ENCODE data around the gene TBC1D22A. TPM values are rescaled to one million over a fixed set of nuclear protein-coding genes. Genes with fewer than 3 reads are reported as not detected.

TBC1D22A gene
- total and polyA plus RNA-seq, 10 of the 15 experiments (the other 5 are each of a cell fraction or from before 2014, with no cell fraction given) = 0.63 to 44.7 (median 27.4) TPM

DNA sequence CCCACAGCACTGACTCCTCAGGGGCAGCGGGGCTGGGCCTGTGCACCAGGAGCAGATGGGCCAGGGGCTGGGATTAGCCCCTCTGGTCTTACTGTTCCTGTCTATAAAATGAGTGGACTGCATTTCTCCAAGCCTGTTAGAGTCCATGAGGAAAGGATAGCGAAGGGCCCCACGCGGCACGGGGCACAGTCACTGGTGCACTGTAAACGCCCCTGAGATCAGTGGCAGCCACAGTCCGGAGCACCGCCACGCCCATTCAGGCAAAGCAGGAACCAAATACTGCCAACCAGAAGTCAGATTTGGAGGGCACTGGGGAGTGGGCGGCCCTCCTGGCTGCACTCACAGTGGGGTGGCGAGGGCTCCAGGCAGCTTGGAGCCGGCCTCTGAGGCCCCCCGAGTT is 387.5 kb downstream of the TBC1D22A start:
- Histone ChIP-seq H2AFZ (ENCODE audit: control insufficient read depth, low read depth, low read length) (no peak overlapping the region), H3K27me3 (replicated peaks in 1 of 2; ENCODE audit: control insufficient read depth in 2 of 2, insufficient read depth in 2 of 2, low read length in 1 of 2) (no peaks in the 10 kb centered on the region), H3K4me3 (no peak overlapping the region), H4K20me1 (ENCODE audit: control insufficient read depth, insufficient read depth) (no peaks in the 10 kb centered on the region), H3K4me1 (ENCODE audit: control insufficient read depth, insufficient read depth, low read length) (no peaks in the 10 kb centered on the region), H3K27ac (ENCODE audit: control insufficient read depth, insufficient read depth) (no peak overlapping the region), H3K79me2 (ENCODE audit: control insufficient read depth, insufficient read depth, low read length) (no peaks in the 10 kb centered on the region), H3K4me2 (ENCODE audit: control insufficient read depth, insufficient read depth) (no peak overlapping the region), H3K9me3 (replicated peaks; ENCODE audit: control insufficient read depth, insufficient read depth, low read length) (no peaks in the 10 kb centered on the region), H3K36me3 (ENCODE audit: control insufficient read depth in 2 of 2, insufficient read depth in 2 of 2, low read length in 1 of 2) (no peaks in the 10 kb centered on the region), H3K9ac (ENCODE audit: control insufficient read depth, insufficient read depth, low read length) (no peak overlapping the region)
- 98% methylated on average over 13 of the region's 13 CpGs for WGBS (ENCODE audit: insufficient coverage, insufficient replicate concordance, low lambda C conversion rate, missing lambda C conversion rate)
- intact Hi-C loops (cut with micrococcal nuclease; ENCODE audit: unreplicated experiment) = no loop called here
- ChIA-PET POLR2A (no interaction called here), RAD21 (ENCODE audit: unreplicated experiment) (no interaction called here), SMC1A (ENCODE audit: uncharacterized antibody, unreplicated experiment) (no interaction called here), CTCF (no interaction called here)
- in situ Hi-C loops (cut with MboI) = no loop called here
- TF ChIP-seq MXI1 (IDR thresholded peaks at IDR 0.05; ENCODE audit: low read depth, low read length) (no peak), HDAC6 (IDR thresholded peaks at IDR 0.05; ENCODE audit: unreplicated experiment) (no peak), RB1 (IDR thresholded peaks at IDR 0.05; ENCODE audit: borderline replicate concordance) (no peak), NFYA (IDR thresholded peaks at IDR 0.05; ENCODE audit: borderline replicate concordance, low read depth, low read length) (no peak), CEBPB (IDR thresholded peaks at IDR 0.05; ENCODE audit: borderline replicate concordance in 1 of 2, low read depth in 2 of 2, low read length in 2 of 2) (no peak), WRNIP1 (IDR thresholded peaks at IDR 0.05; ENCODE audit: borderline replicate concordance, low read depth, low read length) (no peak), ZNF384 (IDR thresholded peaks at IDR 0.05; ENCODE audit: borderline replicate concordance, low read depth, low read length) (no peak), BMI1 (IDR thresholded peaks at IDR 0.05; ENCODE audit: borderline replicate concordance) (no peak), STAT3 (IDR thresholded peaks at IDR 0.05; ENCODE audit: low read depth, low read length) (no peak)
- no peak for ATAC-seq
- no TSS peak for BruUV-seq (replicated peaks)
- FAIRE-seq = no peak
- DNase-seq (ENCODE audit: low read depth, low spot score) = no peak

DNA sequence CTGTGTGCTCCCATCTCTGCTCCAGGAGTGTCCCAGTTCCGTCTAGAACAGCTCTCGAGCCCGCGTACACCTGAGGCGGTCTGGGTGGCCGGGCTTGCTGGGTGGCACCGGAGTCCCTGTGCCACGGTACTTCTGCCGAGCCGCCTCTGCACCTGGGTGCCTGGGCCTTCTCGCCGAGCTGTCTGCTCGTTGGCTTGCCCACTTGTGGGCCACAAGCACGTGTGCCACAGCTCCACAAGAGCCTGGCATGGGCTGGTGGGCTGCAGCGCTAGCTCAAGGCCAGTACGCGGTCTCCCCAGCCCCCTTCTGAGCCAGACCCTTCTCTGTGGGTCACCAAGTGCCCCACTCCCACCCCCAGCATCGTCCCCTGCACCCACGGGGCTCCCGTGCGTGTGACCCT is 388.0 kb downstream of the TBC1D22A start:
- Histone ChIP-seq H3K9me3 (replicated peaks; ENCODE audit: control insufficient read depth, insufficient read depth, low read length) (no peaks in the 10 kb centered on the region), H3K36me3 (ENCODE audit: control insufficient read depth in 2 of 2, insufficient read depth in 2 of 2, low read length in 1 of 2) (no peaks in the 10 kb centered on the region), H3K27me3 (replicated peaks in 1 of 2; ENCODE audit: control insufficient read depth in 2 of 2, insufficient read depth in 2 of 2, low read length in 1 of 2) (no peaks in the 10 kb centered on the region), H3K27ac (ENCODE audit: control insufficient read depth, insufficient read depth) (no peak overlapping the region), H3K4me3 (no peak overlapping the region), H2AFZ (ENCODE audit: control insufficient read depth, low read depth, low read length) (no peak overlapping the region), H3K4me1 (ENCODE audit: control insufficient read depth, insufficient read depth, low read length) (no peaks in the 10 kb centered on the region), H3K9ac (ENCODE audit: control insufficient read depth, insufficient read depth, low read length) (no peak overlapping the region), H3K79me2 (ENCODE audit: control insufficient read depth, insufficient read depth, low read length) (no peaks in the 10 kb centered on the region), H3K4me2 (ENCODE audit: control insufficient read depth, insufficient read depth) (no peak overlapping the region), H4K20me1 (ENCODE audit: control insufficient read depth, insufficient read depth) (no peaks in the 10 kb centered on the region)
- TF ChIP-seq, protein P1, sequence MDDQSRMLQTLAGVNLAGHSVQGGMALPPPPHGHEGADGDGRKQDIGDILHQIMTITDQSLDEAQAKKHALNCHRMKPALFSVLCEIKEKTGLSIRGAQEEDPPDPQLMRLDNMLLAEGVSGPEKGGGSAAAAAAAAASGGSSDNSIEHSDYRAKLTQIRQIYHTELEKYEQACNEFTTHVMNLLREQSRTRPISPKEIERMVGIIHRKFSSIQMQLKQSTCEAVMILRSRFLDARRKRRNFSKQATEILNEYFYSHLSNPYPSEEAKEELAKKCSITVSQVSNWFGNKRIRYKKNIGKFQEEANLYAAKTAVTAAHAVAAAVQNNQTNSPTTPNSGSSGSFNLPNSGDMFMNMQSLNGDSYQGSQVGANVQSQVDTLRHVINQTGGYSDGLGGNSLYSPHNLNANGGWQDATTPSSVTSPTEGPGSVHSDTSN (IDR thresholded peaks at IDR 0.05; ENCODE audit: insufficient replicate concordance, low read depth, low read length) = no peak
- ChIA-PET CTCF (no interaction called here), SMC1A (ENCODE audit: uncharacterized antibody, unreplicated experiment) (no interaction called here), POLR2A (no interaction called here), RAD21 (ENCODE audit: unreplicated experiment) (no interaction called here)
- DNase-seq (ENCODE audit: low read depth, low spot score) = no peak
- no peak for ATAC-seq
- WGBS (ENCODE audit: insufficient coverage, insufficient replicate concordance, low lambda C conversion rate, missing lambda C conversion rate) = 88% methylated on average over 20 of the region's 21 CpGs
- BruUV-seq (replicated peaks) = no TSS peak
- intact Hi-C loops (cut with micrococcal nuclease; ENCODE audit: unreplicated experiment) (no loop called here), in situ Hi-C loops (cut with MboI) (no loop called here)
- no peak for FAIRE-seq

All from GM12878 (cell line).